HG03025 (cell line): ENCODE measurements around the gene SNTG2.
"Not testable (repeated sequence)": the region's sequence is repeated elsewhere in the genome, so short reads cannot be mapped to it uniquely, and the experiment has no call there.

Source experiments
- ATAC-seq: cut with Tn5 transposase; IDR thresholded peaks from one replicate; pipeline ENCODE4 v1.9.1; 2021; ENCODE audit warnings: mild to moderate bottlenecking, moderate library complexity; ENCODE audit not compliant: unreplicated experiment, low FRiP score

SNTG2 gene

DNA sequence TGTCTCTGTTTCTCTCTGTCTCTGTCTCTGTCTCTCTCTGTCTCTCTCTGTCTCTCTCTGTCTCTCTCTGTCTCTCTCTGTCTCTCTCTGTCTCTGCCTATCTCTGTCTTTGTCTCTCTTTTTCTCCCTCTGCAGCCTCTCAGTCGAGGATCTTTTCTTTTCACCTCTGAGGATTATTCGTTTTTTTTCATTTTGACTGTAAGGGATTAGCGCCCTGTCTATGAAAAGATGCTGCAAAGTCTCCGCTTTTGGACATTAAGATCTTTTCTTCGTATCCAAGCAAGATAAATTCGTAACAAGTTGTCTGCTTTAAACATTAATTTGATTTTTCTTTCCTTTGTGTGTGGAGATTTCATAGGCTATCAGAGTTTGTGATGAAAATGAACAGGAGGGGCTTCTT is 271.4 kb downstream of the SNTG2 start:
- ATAC-seq = no peak

- ATAC-seq = no peak
These were observed 273.1 kb downstream of the SNTG2 start for GRCh38 chr2:1223791-1224190.

GRCh38 chr2:1224901-1225300 is 274.3 kb downstream of the SNTG2 start:
- ATAC-seq = no peak

GRCh38 chr2:1226766-1227165 is 276.1 kb downstream of the SNTG2 start:
- ATAC-seq = no peak

DNA sequence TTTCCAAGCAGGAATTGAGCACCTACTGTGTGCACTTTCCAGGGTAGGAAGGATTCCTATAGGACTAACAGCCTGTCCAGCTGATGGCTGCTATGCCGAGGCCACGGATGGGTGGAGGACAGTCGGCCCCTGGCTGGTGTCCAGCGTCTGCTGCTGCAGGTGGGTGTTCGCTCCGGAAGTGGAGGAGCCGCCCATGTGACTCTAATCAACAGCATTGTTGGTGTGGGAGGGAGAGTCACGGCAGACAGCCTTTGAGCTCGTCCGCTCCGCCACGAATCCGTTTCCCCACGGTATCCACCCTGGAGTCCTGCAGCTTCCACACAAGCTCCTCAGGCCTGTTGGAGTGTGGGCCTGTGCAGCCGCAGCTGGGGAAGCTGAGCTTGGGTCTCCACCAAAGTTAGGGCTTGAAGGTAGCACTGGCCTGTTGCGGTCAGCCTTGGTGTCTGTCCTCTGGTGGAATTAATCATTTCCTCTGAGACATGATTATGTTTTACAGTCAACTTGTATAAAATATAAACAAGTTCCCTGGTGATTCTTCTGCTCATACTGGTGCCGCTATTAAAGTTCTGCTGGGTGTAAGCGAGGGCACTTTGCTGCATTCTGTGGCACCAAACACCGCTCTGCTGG is 276.7 kb downstream of the SNTG2 start:
- no peak for ATAC-seq

GRCh38 chr2:1229596-1229995 is 278.9 kb downstream of the SNTG2 start:
- ATAC-seq = not testable (repeated sequence)

- no peak for ATAC-seq
These were observed 279.7 kb downstream of the SNTG2 start for GRCh38 chr2:1230155-1230893.

- ATAC-seq = no peak
These were observed 280.9 kb downstream of the SNTG2 start for GRCh38 chr2:1231466-1232063.

GRCh38 chr2:1233281-1233680 is 282.6 kb downstream of the SNTG2 start:
- ATAC-seq = no peak

DNA sequence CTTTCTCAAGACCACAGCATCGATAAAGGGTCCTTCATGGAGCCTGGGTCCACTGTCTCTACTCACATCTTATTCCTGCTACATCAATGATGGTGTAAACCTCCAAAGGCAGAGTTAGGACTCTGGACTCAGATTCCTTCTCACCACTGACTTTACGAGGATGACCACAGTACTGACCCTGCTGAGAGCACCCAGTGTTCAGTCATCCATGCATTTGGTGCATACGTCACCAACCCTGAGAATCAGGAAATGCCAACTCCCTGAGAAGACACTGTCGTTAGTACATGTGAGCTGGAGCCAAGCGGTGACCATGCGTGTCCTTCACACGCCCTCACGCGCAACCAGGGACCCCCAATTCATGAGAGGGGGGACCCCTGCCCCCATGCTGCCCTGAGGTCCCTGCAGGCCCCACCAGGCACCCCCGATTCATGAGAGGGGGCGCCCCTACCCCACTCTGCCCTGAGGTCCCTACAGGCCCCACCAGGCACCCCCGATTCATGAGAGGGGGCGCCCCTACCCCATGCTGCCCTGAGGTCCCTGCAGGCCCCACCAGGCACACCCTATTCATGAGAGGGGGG is 284.2 kb downstream of the SNTG2 start:
- no peak for ATAC-seq

- ATAC-seq = no peak
These were observed 285.2 kb downstream of the SNTG2 start for GRCh38 chr2:1235806-1236205.

- ATAC-seq = no peak
These were observed 286.0 kb downstream of the SNTG2 start for GRCh38 chr2:1236606-1237005.

DNA sequence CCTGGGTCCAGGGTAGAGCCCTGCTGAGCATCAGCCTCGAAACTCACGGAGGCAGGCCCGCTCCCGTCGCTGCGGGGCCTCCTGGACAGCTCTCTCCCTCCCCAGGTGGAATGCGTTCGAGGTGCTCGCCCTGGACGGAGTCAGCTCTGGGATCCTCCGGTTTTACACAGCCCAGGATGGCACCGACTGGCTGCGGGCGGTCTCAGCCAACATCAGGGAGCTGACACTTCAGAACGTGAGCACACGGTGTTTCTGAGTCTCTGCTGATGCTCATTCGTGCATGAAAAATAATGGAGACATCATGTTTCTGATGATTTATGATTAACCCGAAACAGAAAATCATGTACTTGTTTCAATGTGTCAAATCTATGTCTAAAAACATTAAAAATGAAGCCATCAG is 287.1 kb downstream of the SNTG2 start:
- no peak for ATAC-seq

- no peak for ATAC-seq
These were observed 288.0 kb downstream of the SNTG2 start for GRCh38 chr2:1238598-1239138.

GRCh38 chr2:1245193-1245592 is 294.5 kb downstream of the SNTG2 start:
- ATAC-seq = no peak

GRCh38 chr2:1246239-1246638 is 295.6 kb downstream of the SNTG2 start:
- ATAC-seq = no peak

DNA sequence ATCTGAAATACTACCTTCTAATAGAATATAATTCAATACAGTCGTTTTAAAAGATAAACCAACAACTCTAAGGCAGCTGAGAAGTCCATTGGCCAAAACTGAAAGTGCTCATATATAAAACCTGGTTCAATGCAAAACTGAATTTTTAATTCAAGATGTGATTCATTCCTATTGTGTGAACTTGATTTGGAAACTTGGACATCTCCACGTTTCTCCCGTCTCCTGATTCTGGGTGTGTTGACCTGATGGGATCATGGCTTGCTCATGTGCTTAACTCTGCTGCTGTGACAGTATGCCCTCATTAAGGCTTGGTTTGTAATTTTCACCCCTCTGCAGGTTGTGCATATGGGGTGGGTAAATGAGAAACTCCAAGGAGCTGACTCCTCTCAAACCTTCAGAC is 296.3 kb downstream of the SNTG2 start:
- no peak for ATAC-seq

- ATAC-seq = no peak
These were observed 297.5 kb downstream of the SNTG2 start for GRCh38 chr2:1248187-1248586.

- ATAC-seq = no peak
These were observed 299.4 kb downstream of the SNTG2 start for GRCh38 chr2:1249897-1250687.

- no peak for ATAC-seq
These were observed 300.9 kb downstream of the SNTG2 start for GRCh38 chr2:1251520-1251919.

- no peak for ATAC-seq
These were observed 303.0 kb downstream of the SNTG2 start for GRCh38 chr2:1253629-1254028.
